A549 (cell line): ENCODE measurements around the gene CDH18. TPM values are rescaled to one million over a fixed set of nuclear protein-coding genes. Genes with fewer than 3 reads are reported as not detected.

Source experiments
- ATAC-seq, 2 experiments: fragments of 200-7000 bp in 1 of 2; fragments of >200 bp in 1 of 2; cut with Nextera tagmentation in 1 of 2; cut with Tn5 transposase in 1 of 2; 3 replicates each; pipeline versions ENCODE4 v1.8.0 to v1.9.1; 2018 to 2020; ENCODE audit warnings: mild to moderate bottlenecking in 1 of 2, moderate library complexity in 1 of 2
- CTCF ChIA-PET: fragments of 300-600 bp; sonication (Branson Sonifier 250); formaldehyde crosslinking; extraction: SDS; loops from one replicate; lab custom pipeline; 2021; ENCODE audit warnings: antibody characterized with exemption, inconsistent platforms; lab: Yijun Ruan, JAX
- POLR2A ChIA-PET: fragments of 350-600 bp; formaldehyde crosslinking; extraction: SDS; loops from one replicate; lab custom pipeline; 2021; ENCODE audit warnings: antibody characterized with exemption, inconsistent platforms; lab: Yijun Ruan, JAX
- DNase-seq, 2 experiments: peaks; one replicate each; pipeline versions ENCODE4 v3.0.0 to v3.0.0-alpha.2; 2011 to 2016; ENCODE audit warnings: low read depth in 1 of 2, low spot score in 1 of 2
- FAIRE-seq: peaks from 2 replicates; lab custom pipeline; 2011; peaks lifted over from hg19 to GRCh38; lab: Jason Lieb, UNC
- H3K27ac ChIP-seq, 2 experiments: fragments of >200 bp; sonication (Bioruptor Twin); formaldehyde crosslinking; 3 replicates each; pipeline ENCODE4 v1.5.1; 2016 to 2017
- H3K4me1 ChIP-seq: fragments of >200 bp; sonication (Bioruptor Twin); formaldehyde crosslinking; 3 replicates; pipeline ENCODE4 v1.6.1; 2016
- H3K4me2 ChIP-seq: fragments of >200 bp; sonication (Bioruptor Twin); formaldehyde crosslinking; 3 replicates; pipeline ENCODE4 v1.6.1; 2016
- H3K4me3 ChIP-seq: fragments of >200 bp; sonication (Bioruptor Twin); formaldehyde crosslinking; 3 replicates; pipeline ENCODE4 v1.5.1; 2016
- H3K9me3 ChIP-seq: fragments of >200 bp; sonication (Bioruptor Twin); formaldehyde crosslinking; 3 replicates; pipeline ENCODE4 v1.6.1; 2016
- BHLHE40 ChIP-seq: IDR thresholded peaks from 2 replicates; pipeline ENCODE4 v1.6.1; 2012; ENCODE audit warnings: low read depth, low read length, inconsistent platforms
- CBX8 ChIP-seq: fragments of 200-600 bp; sonication (generic); IDR thresholded peaks from 2 replicates; pipeline ENCODE4 v1.6.1; 2016
- CHD4 ChIP-seq: fragments of 200-600 bp; sonication (generic); IDR thresholded peaks from 2 replicates; pipeline ENCODE4 v1.6.1; 2016; ENCODE audit warnings: antibody characterized with exemption, mild to moderate bottlenecking, borderline replicate concordance
- EHF ChIP-seq: fragments of 250-450 bp; sonication (Bioruptor Pico); IDR thresholded peaks from 2 replicates; pipeline ENCODE4 v1.5.0; 2020; ENCODE audit warnings: mild to moderate bottlenecking
- EHMT2 ChIP-seq: fragments of 200-600 bp; sonication (generic); IDR thresholded peaks from 2 replicates; pipeline ENCODE4 v1.6.1; 2016; ENCODE audit warnings: antibody characterized with exemption, low read depth, mild to moderate bottlenecking, moderate library complexity
- ESRRA ChIP-seq: fragments of 150-350 bp; IDR thresholded peaks from 2 replicates; pipeline ENCODE4 v1.6.1; 2014; ENCODE audit warnings: mild to moderate bottlenecking, low read length, borderline replicate concordance
- FOSL2 ChIP-seq, 2 experiments: fragments of 450-650 bp in 1 of 2; fragments of >200 bp in 1 of 2; sonication (Bioruptor Twin) in 1 of 2; formaldehyde crosslinking; IDR thresholded peaks; 2 replicates each; pipeline versions ENCODE4 v1.5.0 to v1.6.1; 2016 to 2020; ENCODE audit warnings: mild to moderate bottlenecking in 1 of 2, moderate library complexity in 1 of 2
- HOXB13 ChIP-seq: fragments of 250-450 bp; sonication (Bioruptor Pico); IDR thresholded peaks from 2 replicates; pipeline ENCODE4 v1.5.0; 2020; ENCODE audit warnings: low read depth, mild to moderate bottlenecking, moderate library complexity
- MAFK ChIP-seq: fragments of 450-650 bp; IDR thresholded peaks from 2 replicates; pipeline ENCODE4 v1.6.1; 2014; ENCODE audit not compliant: partially characterized antibody
- MYC ChIP-seq: IDR thresholded peaks from 2 replicates; pipeline ENCODE4 v1.6.1; 2012; ENCODE audit warnings: mild to moderate bottlenecking, inconsistent platforms, low read length, improper control_type of control experiment, borderline replicate concordance
- NPAS2 ChIP-seq: fragments of 250-450 bp; sonication (Bioruptor Pico); IDR thresholded peaks from 2 replicates; pipeline ENCODE4 v1.8.0; 2022; ENCODE audit warnings: mild to moderate bottlenecking, moderate library complexity, borderline replicate concordance
- NR3C1 ChIP-seq: fragments of >200 bp; sonication (Bioruptor Twin); formaldehyde crosslinking; IDR thresholded peaks from 3 replicates; pipeline ENCODE4 v1.6.1; 2017
- POLR2A ChIP-seq: IDR thresholded peaks from 2 replicates; pipeline ENCODE4 v1.6.1; 2012; ENCODE audit warnings: mild to moderate bottlenecking, low read length
- RARB ChIP-seq: fragments of 250-450 bp; sonication (Bioruptor Pico); IDR thresholded peaks from 2 replicates; pipeline ENCODE4 v1.8.0; 2021; ENCODE audit warnings: mild to moderate bottlenecking, moderate library complexity
- REST ChIP-seq: fragments of 200-600 bp; sonication (generic); IDR thresholded peaks from 2 replicates; pipeline ENCODE4 v1.6.1; 2016; ENCODE audit warnings: antibody characterized with exemption, mild to moderate bottlenecking, moderate library complexity
- RNF2 ChIP-seq: fragments of 200-600 bp; sonication (generic); IDR thresholded peaks from 2 replicates; pipeline ENCODE4 v1.6.1; 2016; ENCODE audit warnings: low read depth, mild to moderate bottlenecking, antibody characterized with exemption, moderate library complexity, borderline replicate concordance
- ZSCAN20 ChIP-seq: fragments of 250-450 bp; sonication (Bioruptor Pico); IDR thresholded peaks from 2 replicates; pipeline ENCODE4 v1.8.0; 2022; ENCODE audit warnings: mild to moderate bottlenecking, moderate library complexity
- WGBS: methylation state at CpG from one replicate; pipeline ENCODE4 v1.1.6; 2017; ENCODE audit errors: missing lambda C conversion rate; 5-methylcytosine and 5-hydroxymethylcytosine counted together
- polyA plus RNA-seq, 4 experiments: library from polyadenylated mRNA; depleted of rRNA in 3 of 4; stranded (reverse); fragments of >200 nt; fragmentation: RNase III in 1 of 4; extraction: RNeasy Plus Mini Kit Qiagen cat#74134 plus additional on column Dnase treatment in 1 of 4; gene quantifications; 2 replicates in 3 of 4; 3 replicates in 1 of 4; pipeline ENCODE4 v1.2.3, GENCODE V29; 2011 to 2017
- TF ChIP-seq, protein P1 (sequence below): fragments of >200 bp; sonication (Bioruptor Twin); formaldehyde crosslinking; IDR thresholded peaks from 3 replicates; pipeline ENCODE4 v1.5.1; 2016
- TF ChIP-seq, protein P2 (sequence below): fragments of 450-650 bp; IDR thresholded peaks from 2 replicates; pipeline ENCODE4 v1.6.1; 2014; ENCODE audit warnings: antibody characterized with exemption
- TF ChIP-seq, protein P3 (sequence below): fragments of 150-350 bp; IDR thresholded peaks from 2 replicates; pipeline ENCODE4 v1.6.1; 2014; ENCODE audit warnings: low read depth, mild to moderate bottlenecking, low read length

CDH18 gene
- polyA plus RNA-seq, 2 of the 4 experiments (the other 2 are of a cell fraction), result not detected

GRCh38 chr5:19771174-19771835 lies 216.7 kb downstream of the CDH18 start:
- H3K4me1 ChIP-seq, result no peaks in the 10 kb centered on the region
- no peak for FAIRE-seq

GRCh38 chr5:19770396-19770795 lies 217.6 kb downstream of the CDH18 start:
- Histone ChIP-seq H3K9me3 (no peaks in the 10 kb centered on the region), H3K27ac (no peak overlapping the region), H3K4me1 (no peaks in the 10 kb centered on the region), H3K4me2 (no peak overlapping the region)
- FAIRE-seq (no peak), ATAC-seq (no peak), DNase-seq (no peak)
- TF ChIP-seq POLR2A (no peak), RNF2 (no peak), EHMT2 (no peak), MYC (no peak), ZSCAN20 (CRISPR knock-in tag) (no peak), CHD4 (no peak), NR3C1 (no peak), CBX8 (no peak), NPAS2 (CRISPR knock-in tag) (no peak), BHLHE40 (no peak)
- TF ChIP-seq, protein P1, sequence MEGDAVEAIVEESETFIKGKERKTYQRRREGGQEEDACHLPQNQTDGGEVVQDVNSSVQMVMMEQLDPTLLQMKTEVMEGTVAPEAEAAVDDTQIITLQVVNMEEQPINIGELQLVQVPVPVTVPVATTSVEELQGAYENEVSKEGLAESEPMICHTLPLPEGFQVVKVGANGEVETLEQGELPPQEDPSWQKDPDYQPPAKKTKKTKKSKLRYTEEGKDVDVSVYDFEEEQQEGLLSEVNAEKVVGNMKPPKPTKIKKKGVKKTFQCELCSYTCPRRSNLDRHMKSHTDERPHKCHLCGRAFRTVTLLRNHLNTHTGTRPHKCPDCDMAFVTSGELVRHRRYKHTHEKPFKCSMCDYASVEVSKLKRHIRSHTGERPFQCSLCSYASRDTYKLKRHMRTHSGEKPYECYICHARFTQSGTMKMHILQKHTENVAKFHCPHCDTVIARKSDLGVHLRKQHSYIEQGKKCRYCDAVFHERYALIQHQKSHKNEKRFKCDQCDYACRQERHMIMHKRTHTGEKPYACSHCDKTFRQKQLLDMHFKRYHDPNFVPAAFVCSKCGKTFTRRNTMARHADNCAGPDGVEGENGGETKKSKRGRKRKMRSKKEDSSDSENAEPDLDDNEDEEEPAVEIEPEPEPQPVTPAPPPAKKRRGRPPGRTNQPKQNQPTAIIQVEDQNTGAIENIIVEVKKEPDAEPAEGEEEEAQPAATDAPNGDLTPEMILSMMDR, result no peak
- TF ChIP-seq, protein P2, sequence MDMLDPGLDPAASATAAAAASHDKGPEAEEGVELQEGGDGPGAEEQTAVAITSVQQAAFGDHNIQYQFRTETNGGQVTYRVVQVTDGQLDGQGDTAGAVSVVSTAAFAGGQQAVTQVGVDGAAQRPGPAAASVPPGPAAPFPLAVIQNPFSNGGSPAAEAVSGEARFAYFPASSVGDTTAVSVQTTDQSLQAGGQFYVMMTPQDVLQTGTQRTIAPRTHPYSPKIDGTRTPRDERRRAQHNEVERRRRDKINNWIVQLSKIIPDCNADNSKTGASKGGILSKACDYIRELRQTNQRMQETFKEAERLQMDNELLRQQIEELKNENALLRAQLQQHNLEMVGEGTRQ, result no peak
- TF ChIP-seq, protein P3, sequence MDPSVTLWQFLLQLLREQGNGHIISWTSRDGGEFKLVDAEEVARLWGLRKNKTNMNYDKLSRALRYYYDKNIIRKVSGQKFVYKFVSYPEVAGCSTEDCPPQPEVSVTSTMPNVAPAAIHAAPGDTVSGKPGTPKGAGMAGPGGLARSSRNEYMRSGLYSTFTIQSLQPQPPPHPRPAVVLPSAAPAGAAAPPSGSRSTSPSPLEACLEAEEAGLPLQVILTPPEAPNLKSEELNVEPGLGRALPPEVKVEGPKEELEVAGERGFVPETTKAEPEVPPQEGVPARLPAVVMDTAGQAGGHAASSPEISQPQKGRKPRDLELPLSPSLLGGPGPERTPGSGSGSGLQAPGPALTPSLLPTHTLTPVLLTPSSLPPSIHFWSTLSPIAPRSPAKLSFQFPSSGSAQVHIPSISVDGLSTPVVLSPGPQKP, result no peak
- TF ChIP-seq, all 56 proteins: peak for 0
- ChIA-PET CTCF (no interaction called here), POLR2A (no interaction called here)
- no peak overlapping the region for H3K4me3 ChIP-seq

More at GRCh38 chr5:19771174-19771835, 216.7 kb downstream of the CDH18 start:
- ChIA-PET CTCF (no interaction called here), POLR2A (no interaction called here)
- TF ChIP-seq FOSL2 (IDR thresholded peaks at IDR 0.05) (no peak), FOSL2 (CRISPR knock-in tag; IDR thresholded peaks at IDR 0.05) (no peak), HOXB13 (CRISPR knock-in tag) (no peak), EHF (CRISPR knock-in tag) (no peak)
- Histone ChIP-seq H3K4me2 (no peak overlapping the region), H3K27ac (no peak overlapping the region), H3K9me3 (no peaks in the 10 kb centered on the region), H3K4me3 (no peak overlapping the region)
- WGBS, result 12% methylated on average over 6 of the region's 6 CpGs
- DNase-seq (no peak), ATAC-seq (no peak)

DNA sequence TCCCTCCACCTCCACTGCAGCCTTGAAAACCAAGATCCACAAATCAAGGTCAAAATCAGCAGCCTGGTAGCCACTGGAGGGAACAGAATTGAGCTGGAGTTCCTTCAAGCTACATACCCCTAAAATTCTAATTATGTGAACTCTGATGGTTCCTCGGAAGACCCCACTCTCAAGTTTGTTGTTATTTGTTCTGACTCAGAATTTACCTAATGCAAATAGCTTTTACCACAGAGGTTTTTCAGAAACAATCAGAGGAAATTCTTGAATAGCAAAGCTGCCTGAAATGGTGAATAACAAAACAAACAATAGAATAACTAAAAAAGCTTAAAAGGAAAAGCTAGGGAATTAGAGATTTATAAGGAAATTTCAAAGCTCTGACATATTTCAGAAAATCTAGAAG lies 220.0 kb downstream of the CDH18 start:
- WGBS, result 8% methylated on average over 1 of the region's 1 CpG
- H3K9me3 ChIP-seq, result no peaks in the 10 kb centered on the region
- no peak for TF ChIP-seq REST
- no peak for TF ChIP-seq CHD4
- no peak for TF ChIP-seq NR3C1
- TF ChIP-seq MAFK, result no peak
- no peak for TF ChIP-seq RARB (CRISPR knock-in tag)
- no peak for TF ChIP-seq ZSCAN20 (CRISPR knock-in tag)
- TF ChIP-seq FOSL2 (IDR thresholded peaks at IDR 0.05), result no peak
- TF ChIP-seq FOSL2 (CRISPR knock-in tag; IDR thresholded peaks at IDR 0.05), result no peak
- TF ChIP-seq ESRRA, result no peak
- TF ChIP-seq, all 56 proteins: peak for 0
- no peak for FAIRE-seq
- POLR2A ChIA-PET, result no interaction called here
- ATAC-seq, result no peak
- Histone ChIP-seq H3K4me2 (no peak overlapping the region), H3K27ac (no peak overlapping the region), H3K4me3 (no peak overlapping the region), H3K4me1 (no peaks in the 10 kb centered on the region)
- DNase-seq, result no peak
- CTCF ChIA-PET, result no interaction called here
